HepG2 (cell line): ENCODE results near the gene RSPH9. TPM values are rescaled to one million over a fixed set of nuclear protein-coding genes. Genes with fewer than 3 reads are reported as not detected.

Experiments
- AKAP8 ChIP-seq: sonication (generic); formaldehyde crosslinking; IDR thresholded peaks from 2 replicates; pipeline ENCODE4 v1.5.1; 2020; ENCODE audit warnings: mild to moderate bottlenecking, missing genetic modification reagents
- CAMTA2 ChIP-seq: sonication (generic); formaldehyde crosslinking; IDR thresholded peaks from 2 replicates; pipeline ENCODE4 v1.4.0; 2020; ENCODE audit warnings: mild to moderate bottlenecking, missing genetic modification reagents, borderline replicate concordance
- CENPX ChIP-seq: sonication (generic); formaldehyde crosslinking; IDR thresholded peaks from 2 replicates; pipeline ENCODE4 v1.9.0; 2021; ENCODE audit warnings: mild to moderate bottlenecking, missing genetic modification reagents, moderate library complexity
- FOXA1 ChIP-seq, 2 experiments: fragments of 450-650 bp in 1 of 2; sonication (generic) in 1 of 2; formaldehyde crosslinking in 1 of 2; IDR thresholded peaks; 2 replicates each; pipeline versions ENCODE4 v1.4.0 to v1.6.1; 2016 to 2020; ENCODE audit warnings: missing genetic modification reagents in 1 of 2
- MTF1 ChIP-seq: sonication (generic); formaldehyde crosslinking; IDR thresholded peaks from 2 replicates; pipeline ENCODE4 v1.5.0; 2020; ENCODE audit warnings: missing genetic modification reagents
- POGZ ChIP-seq: sonication (generic); formaldehyde crosslinking; IDR thresholded peaks from 2 replicates; pipeline ENCODE4 v1.4.0; 2020; ENCODE audit warnings: mild to moderate bottlenecking, missing genetic modification reagents
- RFX1 ChIP-seq: fragments of 450-650 bp; IDR thresholded peaks from 2 replicates; pipeline ENCODE4 v1.6.1; 2017
- SKIL ChIP-seq: sonication (generic); formaldehyde crosslinking; IDR thresholded peaks from 2 replicates; pipeline ENCODE4 v1.8.0; 2022; ENCODE audit warnings: missing genetic modification reagents, mild to moderate bottlenecking, moderate library complexity, borderline replicate concordance
- TBX2 ChIP-seq: sonication (generic); formaldehyde crosslinking; IDR thresholded peaks from 2 replicates; pipeline ENCODE4 v1.5.0; 2020; ENCODE audit warnings: missing genetic modification reagents, mild to moderate bottlenecking, borderline replicate concordance
- ZC3H4 ChIP-seq: sonication (generic); formaldehyde crosslinking; IDR thresholded peaks from 2 replicates; pipeline ENCODE4 v1.4.0; 2020; ENCODE audit warnings: missing genetic modification reagents, borderline replicate concordance
- ZNF34 ChIP-seq: sonication (generic); formaldehyde crosslinking; IDR thresholded peaks from 2 replicates; pipeline ENCODE4 v1.4.0; 2020; ENCODE audit warnings: mild to moderate bottlenecking, missing genetic modification reagents, borderline replicate concordance
- ZNF543 ChIP-seq: sonication (generic); formaldehyde crosslinking; IDR thresholded peaks from 2 replicates; pipeline ENCODE4 v1.4.0; 2020; ENCODE audit warnings: mild to moderate bottlenecking, missing genetic modification reagents
- ZNF678 ChIP-seq: sonication (generic); formaldehyde crosslinking; IDR thresholded peaks from 2 replicates; pipeline ENCODE4 v1.4.0; 2020; ENCODE audit warnings: mild to moderate bottlenecking, missing genetic modification reagents
- ZNF687 ChIP-seq: sonication (generic); formaldehyde crosslinking; IDR thresholded peaks from 2 replicates; pipeline ENCODE4 v1.5.1; 2020; ENCODE audit warnings: mild to moderate bottlenecking, missing genetic modification reagents, moderate library complexity
- ZNF709 ChIP-seq: sonication (generic); formaldehyde crosslinking; IDR thresholded peaks from 2 replicates; pipeline ENCODE4 v1.5.0; 2020; ENCODE audit warnings: mild to moderate bottlenecking, missing genetic modification reagents
- ZNF766 ChIP-seq: sonication (generic); formaldehyde crosslinking; IDR thresholded peaks from 2 replicates; pipeline ENCODE4 v1.5.0; 2020; ENCODE audit warnings: missing genetic modification reagents, borderline replicate concordance
- ZNF790 ChIP-seq: sonication (generic); formaldehyde crosslinking; IDR thresholded peaks from 2 replicates; pipeline ENCODE4 v1.8.0; 2022; ENCODE audit warnings: missing genetic modification reagents, mild to moderate bottlenecking, borderline replicate concordance
- polyA plus RNA-seq, 8 experiments: library from polyadenylated mRNA; depleted of rRNA in 3 of 8; stranded (reverse) in 7 of 8; unstranded in 1 of 8; fragments of >200 nt; fragmentation: Illumina TruSeq in 4 of 8; extraction: Trizol in 4 of 8; gene quantifications; 2 replicates each; pipeline versions ENCODE4 v1.2.1 to v1.2.3, GENCODE V29; 2011 to 2016; ENCODE audit warnings: low read depth in 4 of 8, missing spikeins in 1 of 8, mixed read lengths in 1 of 8; ENCODE audit not compliant: insufficient read depth in 1 of 8
- total RNA-seq, 5 experiments: library from RNA; depleted of rRNA; stranded (reverse); fragments of >200 nt; fragmentation: Illumina TruSeq; extraction: Trizol; gene quantifications; 2 replicates each; pipeline ENCODE4 v1.2.3, GENCODE V29; 2016; ENCODE audit warnings: low read depth in 1 of 5
- TF ChIP-seq, protein P1 (sequence below): sonication (generic); formaldehyde crosslinking; IDR thresholded peaks from 2 replicates; pipeline ENCODE4 v1.5.1; 2020; ENCODE audit warnings: missing genetic modification reagents, mild to moderate bottlenecking, borderline replicate concordance
- TF ChIP-seq, protein P2 (sequence below): sonication (generic); formaldehyde crosslinking; IDR thresholded peaks from 2 replicates; pipeline ENCODE4 v1.8.0; 2022; ENCODE audit warnings: mild to moderate bottlenecking, missing genetic modification reagents, moderate library complexity

RSPH9 gene
- total and polyA plus RNA-seq, 2 of the 13 experiments (the other 11 are each of a cell fraction or from before 2014, with no cell fraction given), result 0.04 TPM; not detected in 1

- TF ChIP-seq SKIL (CRISPR knock-in tag) (no peak), ZC3H4 (no peak), MTF1 (no peak), CAMTA2 (CRISPR knock-in tag) (no peak), ZNF34 (CRISPR knock-in tag) (no peak), ZNF766 (no peak), FOXA1 (IDR thresholded peaks at IDR 0.05) (no peak), FOXA1 (CRISPR knock-in tag; IDR thresholded peaks at IDR 0.05) (no peak), ZNF543 (CRISPR knock-in tag) (no peak), AKAP8 (no peak), ZNF709 (CRISPR knock-in tag) (no peak), ZNF687 (CRISPR knock-in tag) (peak; percentile 37), POGZ (CRISPR knock-in tag) (no peak), TBX2 (0 out of 2 replicates have a peak, but pooled peaks have one; percentile 30), ZNF790 (CRISPR knock-in tag) (no peak), CENPX (no peak), RFX1 (no peak), ZNF678 (CRISPR knock-in tag) (no peak)
- TF ChIP-seq, protein P1, sequence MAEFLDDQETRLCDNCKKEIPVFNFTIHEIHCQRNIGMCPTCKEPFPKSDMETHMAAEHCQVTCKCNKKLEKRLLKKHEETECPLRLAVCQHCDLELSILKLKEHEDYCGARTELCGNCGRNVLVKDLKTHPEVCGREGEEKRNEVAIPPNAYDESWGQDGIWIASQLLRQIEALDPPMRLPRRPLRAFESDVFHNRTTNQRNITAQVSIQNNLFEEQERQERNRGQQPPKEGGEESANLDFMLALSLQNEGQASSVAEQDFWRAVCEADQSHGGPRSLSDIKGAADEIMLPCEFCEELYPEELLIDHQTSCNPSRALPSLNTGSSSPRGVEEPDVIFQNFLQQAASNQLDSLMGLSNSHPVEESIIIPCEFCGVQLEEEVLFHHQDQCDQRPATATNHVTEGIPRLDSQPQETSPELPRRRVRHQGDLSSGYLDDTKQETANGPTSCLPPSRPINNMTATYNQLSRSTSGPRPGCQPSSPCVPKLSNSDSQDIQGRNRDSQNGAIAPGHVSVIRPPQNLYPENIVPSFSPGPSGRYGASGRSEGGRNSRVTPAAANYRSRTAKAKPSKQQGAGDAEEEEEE (CRISPR knock-in tag), result no peak
- TF ChIP-seq, protein P2, sequence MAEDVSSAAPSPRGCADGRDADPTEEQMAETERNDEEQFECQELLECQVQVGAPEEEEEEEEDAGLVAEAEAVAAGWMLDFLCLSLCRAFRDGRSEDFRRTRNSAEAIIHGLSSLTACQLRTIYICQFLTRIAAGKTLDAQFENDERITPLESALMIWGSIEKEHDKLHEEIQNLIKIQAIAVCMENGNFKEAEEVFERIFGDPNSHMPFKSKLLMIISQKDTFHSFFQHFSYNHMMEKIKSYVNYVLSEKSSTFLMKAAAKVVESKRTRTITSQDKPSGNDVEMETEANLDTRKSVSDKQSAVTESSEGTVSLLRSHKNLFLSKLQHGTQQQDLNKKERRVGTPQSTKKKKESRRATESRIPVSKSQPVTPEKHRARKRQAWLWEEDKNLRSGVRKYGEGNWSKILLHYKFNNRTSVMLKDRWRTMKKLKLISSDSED (CRISPR knock-in tag), result no peak
These were observed 50.6 kb downstream of the RSPH9 start (continued) for GRCh38 chr6:43695215-43695966.
